VCaP (cell line): ENCODE results near the gene SLC38A5.
A peak's percentile ranks its signal among the peaks of the same experiment; 100 is the strongest.

ENCODE experiments used
- H3K27ac ChIP-seq: fragments of 450-650 bp; 2 replicates; pipeline ENCODE4 v1.5.1; 2017
- TF ChIP-seq, protein P1 (sequence below): fragments of 450-650 bp; conservative IDR thresholded peaks from 2 replicates; pipeline ENCODE4 v1.5.1; 2017; ENCODE audit warnings: mild to moderate bottlenecking, moderate library complexity

SLC38A5 gene

DNA sequence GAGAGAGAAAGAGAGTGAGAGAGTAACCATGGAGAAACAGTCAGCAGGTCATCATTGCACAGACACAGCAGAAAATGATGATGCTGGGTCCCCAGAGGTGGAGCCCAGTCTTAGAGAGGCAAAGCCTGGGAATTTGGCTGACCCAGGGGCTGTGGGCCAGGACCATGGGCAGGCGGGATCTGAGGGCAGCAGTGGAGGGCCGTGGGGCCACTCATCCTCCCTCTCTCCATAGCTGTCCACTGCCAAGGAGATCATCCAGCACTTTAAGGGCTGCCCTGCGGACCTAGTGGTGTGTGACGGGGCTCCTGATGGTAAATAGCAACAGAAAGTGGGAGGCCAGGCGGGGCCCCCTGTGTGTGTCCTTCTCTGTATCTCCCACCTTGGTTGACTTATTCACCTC lies 8.7 kb upstream of the SLC38A5 start:
- H3K27ac ChIP-seq, result no peak overlapping the region
- TF ChIP-seq, protein P1, sequence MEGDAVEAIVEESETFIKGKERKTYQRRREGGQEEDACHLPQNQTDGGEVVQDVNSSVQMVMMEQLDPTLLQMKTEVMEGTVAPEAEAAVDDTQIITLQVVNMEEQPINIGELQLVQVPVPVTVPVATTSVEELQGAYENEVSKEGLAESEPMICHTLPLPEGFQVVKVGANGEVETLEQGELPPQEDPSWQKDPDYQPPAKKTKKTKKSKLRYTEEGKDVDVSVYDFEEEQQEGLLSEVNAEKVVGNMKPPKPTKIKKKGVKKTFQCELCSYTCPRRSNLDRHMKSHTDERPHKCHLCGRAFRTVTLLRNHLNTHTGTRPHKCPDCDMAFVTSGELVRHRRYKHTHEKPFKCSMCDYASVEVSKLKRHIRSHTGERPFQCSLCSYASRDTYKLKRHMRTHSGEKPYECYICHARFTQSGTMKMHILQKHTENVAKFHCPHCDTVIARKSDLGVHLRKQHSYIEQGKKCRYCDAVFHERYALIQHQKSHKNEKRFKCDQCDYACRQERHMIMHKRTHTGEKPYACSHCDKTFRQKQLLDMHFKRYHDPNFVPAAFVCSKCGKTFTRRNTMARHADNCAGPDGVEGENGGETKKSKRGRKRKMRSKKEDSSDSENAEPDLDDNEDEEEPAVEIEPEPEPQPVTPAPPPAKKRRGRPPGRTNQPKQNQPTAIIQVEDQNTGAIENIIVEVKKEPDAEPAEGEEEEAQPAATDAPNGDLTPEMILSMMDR, result no peak

DNA sequence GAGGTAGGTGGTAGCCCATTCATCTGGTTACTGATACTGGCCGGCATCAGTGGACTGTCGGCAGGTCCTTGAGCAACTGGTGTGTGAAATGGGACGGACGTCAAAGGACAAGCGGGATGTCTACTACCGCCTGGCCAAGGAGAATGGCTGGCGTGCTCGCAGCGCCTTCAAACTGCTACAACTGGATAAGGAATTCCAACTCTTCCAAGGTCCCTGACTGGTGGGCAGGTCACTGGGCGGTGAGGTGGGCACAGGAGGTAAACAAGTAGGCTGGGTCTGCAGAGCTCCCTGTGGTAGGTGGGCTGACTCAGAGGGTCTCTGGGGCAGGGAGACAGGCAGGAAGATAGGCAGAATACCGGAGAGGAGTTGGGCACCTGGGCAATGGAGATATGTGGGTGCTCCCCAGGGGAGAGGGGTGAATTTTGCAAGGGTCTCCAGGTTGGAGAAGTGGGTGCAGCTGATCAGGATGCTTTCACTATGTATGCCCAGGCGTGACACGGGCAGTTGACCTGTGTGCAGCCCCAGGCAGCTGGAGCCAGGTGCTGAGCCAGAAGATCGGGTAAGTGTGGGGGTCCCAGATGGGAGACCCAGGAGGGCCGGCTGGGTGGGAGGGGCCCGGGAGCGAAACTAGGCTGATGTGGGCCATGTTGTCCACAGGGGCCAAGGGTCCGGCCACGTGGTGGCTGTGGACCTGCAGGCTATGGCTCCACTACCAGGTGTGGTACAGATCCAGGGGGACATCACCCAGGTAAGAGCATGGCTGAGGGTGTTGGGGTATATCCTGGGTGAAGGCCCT lies 8.1 kb upstream of the SLC38A5 start:
- H3K27ac ChIP-seq, result no peak overlapping the region
- TF ChIP-seq, protein P1, result no peak

DNA sequence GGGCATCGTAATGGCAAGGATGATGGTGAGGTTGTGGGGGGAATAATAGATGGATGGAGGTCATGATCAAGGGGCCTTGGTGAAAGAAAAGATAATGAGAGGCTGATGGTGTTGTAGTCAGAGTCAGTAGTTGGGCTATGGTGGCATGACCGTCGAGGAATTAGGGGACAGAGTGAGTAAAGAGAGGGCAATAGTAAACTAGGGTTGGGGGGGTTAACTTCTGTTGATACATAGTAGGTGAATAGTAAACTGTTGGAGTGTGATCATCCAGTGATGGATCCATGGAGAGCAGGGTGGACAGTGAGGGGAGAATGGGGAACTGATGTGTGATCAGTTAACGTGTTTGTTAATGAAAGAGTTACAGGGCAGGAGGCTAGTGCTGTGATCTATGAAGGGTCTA lies 6.9 kb upstream of the SLC38A5 start:
- TF ChIP-seq, protein P1, result no peak
- peak overlapping the region; percentile 50; the same call in 1 of the 2 replicates for H3K27ac ChIP-seq

DNA sequence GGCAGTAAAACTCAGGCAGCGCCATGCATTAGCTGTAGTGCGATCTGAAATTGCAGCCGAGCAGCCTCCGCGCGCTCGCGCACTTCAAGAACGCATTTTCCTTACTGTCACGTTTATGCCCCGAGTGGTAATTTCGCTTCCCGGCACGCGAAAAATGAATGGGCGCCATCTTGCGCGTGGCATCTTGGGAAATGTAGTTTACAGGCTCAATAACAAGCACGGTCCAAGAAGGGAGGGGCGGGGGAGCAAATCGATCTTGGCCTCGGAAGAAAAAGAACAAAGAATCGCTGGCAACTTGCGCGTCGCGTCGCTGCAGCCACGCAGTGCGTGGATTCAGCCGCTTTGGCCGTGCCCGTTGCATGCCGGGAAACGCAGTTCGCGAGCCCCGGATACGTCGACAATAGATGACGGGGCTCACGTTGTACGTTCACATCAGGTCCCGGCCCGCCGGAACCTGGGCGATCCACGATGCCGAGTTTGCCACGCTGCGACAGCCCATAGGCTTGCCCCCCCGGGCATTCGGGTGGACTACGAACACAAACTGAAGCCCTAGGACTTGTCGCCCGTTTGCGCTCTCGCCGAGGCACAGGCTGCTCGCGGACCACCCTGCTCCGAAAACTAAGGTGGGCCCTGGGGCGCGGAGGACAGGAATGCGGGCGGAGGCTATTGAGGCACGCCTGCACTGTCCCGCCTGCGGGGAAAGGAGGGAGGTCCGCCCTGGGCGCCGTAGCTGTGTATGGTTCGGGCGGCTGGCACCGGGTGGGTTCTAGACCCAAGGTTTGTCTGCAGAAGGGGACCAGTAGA lies 5.9 kb upstream of the SLC38A5 start, which contains the start of gene FTSJ1:
TSS of gene FTSJ1 (plus strand) at position 426 of the 804 bp plus-strand sequence. CDS start 1,849 bp downstream, outside the sequence.
- H3K27ac ChIP-seq, result peak within 1 kb of the TSS; percentile 50; the same call in 1 of the 2 replicates
- TF ChIP-seq, protein P1, result no peak

DNA sequence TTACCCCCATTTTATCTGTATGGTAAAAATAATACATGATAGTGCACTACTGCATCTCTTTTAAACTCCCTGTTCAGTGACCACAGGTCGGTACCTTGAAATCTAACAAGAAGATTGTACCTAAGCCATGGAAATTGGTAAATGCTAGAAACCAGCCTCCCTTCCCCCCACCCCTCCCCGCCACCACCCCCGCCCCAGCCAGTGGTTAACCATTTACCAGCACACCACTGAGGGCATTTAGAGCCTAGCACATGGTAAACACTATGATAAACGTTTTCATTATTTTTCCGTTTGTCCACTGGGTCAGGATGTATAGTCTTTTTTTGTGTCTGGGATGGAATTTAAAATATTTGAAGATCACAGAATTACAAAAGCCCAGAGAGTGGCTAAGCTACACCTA lies 5.2 kb upstream of the SLC38A5 start:
- peak overlapping the region; percentile 50; the same call in 1 of the 2 replicates for H3K27ac ChIP-seq
- TF ChIP-seq, protein P1, result no peak

DNA sequence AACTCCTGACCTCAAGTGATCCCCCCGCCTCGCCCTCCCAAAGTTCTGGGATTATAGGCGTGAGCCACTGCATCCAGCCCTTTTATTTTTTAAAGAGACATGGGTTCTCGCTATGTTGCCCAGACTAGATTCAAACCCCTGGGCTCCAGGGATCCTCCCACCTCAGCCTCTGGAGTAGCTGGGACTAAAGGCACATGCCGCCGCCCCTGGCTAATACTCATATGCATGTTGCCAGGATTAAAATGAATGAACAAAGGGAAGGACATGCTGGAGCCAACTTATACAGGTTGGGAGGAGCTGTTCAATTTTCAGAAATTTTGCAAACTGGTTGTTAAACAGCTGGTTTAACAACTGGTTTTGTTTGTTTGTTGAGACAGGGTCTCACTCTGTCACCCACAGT lies 4.5 kb upstream of the SLC38A5 start:
- H3K27ac ChIP-seq, result peak overlapping the region; percentile 50; the same call in 1 of the 2 replicates
- TF ChIP-seq, protein P1, result no peak

DNA sequence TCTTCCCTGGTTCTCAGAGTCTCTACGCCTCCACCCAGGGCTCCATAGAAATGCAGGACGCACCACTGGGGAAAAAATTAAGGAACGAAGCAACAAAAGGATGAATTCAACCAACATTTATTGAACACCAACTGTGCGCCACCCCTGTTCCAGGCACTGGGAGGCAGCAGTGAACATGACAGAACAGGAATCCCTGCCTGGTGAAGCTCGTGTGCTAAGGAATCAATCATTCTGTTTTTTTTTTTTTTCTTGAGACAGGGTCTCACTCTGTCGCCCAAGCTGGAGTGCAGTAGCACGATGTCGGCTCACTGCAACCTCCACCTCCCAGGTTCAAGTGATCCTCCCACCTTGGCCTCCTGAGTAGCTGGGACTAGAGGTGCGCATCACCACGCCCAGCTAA lies 4.1 kb upstream of the SLC38A5 start:
- no peak overlapping the region for H3K27ac ChIP-seq
- TF ChIP-seq, protein P1, result no peak
